ENCODE measurements around the gene ADAP2.
"Not testable (repeated sequence)": the region's sequence is repeated elsewhere in the genome, so short reads cannot be mapped to it uniquely, and the experiment has no call there.

ADAP2 gene

DNA sequence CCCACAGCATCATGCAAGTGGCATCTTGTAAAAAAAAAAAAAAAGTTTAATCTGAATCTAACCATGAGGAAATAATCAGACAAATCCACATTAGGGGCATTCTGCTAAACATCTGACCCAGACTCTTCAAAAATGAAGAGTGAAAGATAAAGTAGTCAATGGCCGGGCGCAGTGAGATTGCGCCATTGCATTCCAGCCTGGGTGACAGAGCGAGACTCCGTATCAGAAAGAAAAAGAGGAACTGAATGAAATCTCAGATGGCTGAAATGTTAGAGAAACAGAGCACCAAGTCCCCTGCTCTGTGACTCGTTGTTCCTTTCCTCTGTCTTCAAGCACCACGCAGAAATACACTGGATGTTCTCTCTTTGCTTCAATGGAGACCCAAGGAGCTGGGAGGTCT lies 36.4 kb downstream of the ADAP2 start:
- H3K27me3 ChIP-seq (ENCODE audit: control insufficient read depth, insufficient read depth, low read length) = no peaks in the 10 kb centered on the region
- H3K4me3 ChIP-seq (ENCODE audit: low read depth, low read length) = no peak overlapping the region
- no peak overlapping the region for H3K9ac ChIP-seq (ENCODE audit: low read depth, low read length)
- H3K4me1 ChIP-seq (ENCODE audit: control insufficient read depth, insufficient read depth, low read length) = peaks cover 4% of the 10 kb centered on the region
- no peaks in the 10 kb centered on the region for H3K36me3 ChIP-seq (ENCODE audit: control insufficient read depth, insufficient read depth, low read length)
- no peaks in the 10 kb centered on the region for H3K9me3 ChIP-seq (ENCODE audit: control insufficient read depth, insufficient read depth, low read length)

GRCh38 chr17:30961209-30962188 lies 39.8 kb downstream of the ADAP2 start:
- Histone ChIP-seq H3K4me3 (ENCODE audit: low read depth, low read length) (no peak overlapping the region), H3K36me3 (ENCODE audit: control insufficient read depth, insufficient read depth, low read length) (no peaks in the 10 kb centered on the region), H3K9ac (ENCODE audit: low read depth, low read length) (no peak overlapping the region), H3K4me1 (ENCODE audit: control insufficient read depth, insufficient read depth, low read length) (peaks cover 4% of the 10 kb centered on the region), H3K27me3 (ENCODE audit: control insufficient read depth, insufficient read depth, low read length) (no peaks in the 10 kb centered on the region), H3K9me3 (ENCODE audit: control insufficient read depth, insufficient read depth, low read length) (no peaks in the 10 kb centered on the region)

DNA sequence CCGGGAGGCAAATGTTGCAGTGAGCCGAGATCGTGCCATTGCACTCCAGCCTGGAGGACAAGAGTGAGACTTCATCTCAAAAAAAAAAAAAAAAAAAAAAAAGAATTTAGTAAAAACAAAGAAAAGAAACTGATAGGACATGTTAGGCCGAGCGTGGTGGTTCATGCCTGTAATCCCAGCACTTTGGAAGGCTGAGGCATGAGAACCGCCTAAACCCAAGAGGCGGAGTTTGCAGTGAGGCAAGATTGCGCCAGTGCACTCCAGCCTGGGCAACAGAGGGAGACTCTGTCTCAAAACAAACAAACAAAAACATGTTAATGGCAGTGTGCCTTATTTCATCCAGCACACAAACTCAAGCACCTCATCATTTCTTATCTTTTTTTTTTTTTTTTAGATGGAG lies 42.6 kb downstream of the ADAP2 start:
- not testable (repeated sequence) for H3K27me3 ChIP-seq (ENCODE audit: control insufficient read depth, insufficient read depth, low read length); H3K4me3 ChIP-seq (ENCODE audit: low read depth, low read length); H3K9me3 ChIP-seq (ENCODE audit: control insufficient read depth, insufficient read depth, low read length); H3K4me1 ChIP-seq (ENCODE audit: control insufficient read depth, insufficient read depth, low read length); H3K9ac ChIP-seq (ENCODE audit: low read depth, low read length); H3K36me3 ChIP-seq (ENCODE audit: control insufficient read depth, insufficient read depth, low read length)

DNA sequence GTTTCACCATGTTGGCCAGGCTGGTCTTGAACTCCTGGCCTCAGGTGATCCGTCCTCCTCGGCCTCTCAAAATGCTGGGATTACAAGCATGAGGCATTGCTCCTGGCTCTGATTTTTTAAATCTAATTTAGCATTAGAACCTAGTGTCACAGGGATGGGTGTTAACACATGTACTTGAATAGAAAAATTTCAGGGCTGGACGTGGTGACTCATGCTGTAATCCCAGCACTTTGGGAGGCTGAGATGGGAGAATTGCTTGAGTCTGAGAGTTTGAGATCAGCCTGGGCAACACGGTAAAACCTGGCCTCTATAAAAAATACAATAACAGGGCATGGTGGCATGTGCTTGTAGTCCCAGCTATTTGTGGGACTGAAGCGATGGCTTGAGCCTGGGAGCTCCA lies 43.1 kb downstream of the ADAP2 start:
- Histone ChIP-seq H3K27me3 (ENCODE audit: control insufficient read depth, insufficient read depth, low read length) (no peaks in the 10 kb centered on the region), H3K4me3 (ENCODE audit: low read depth, low read length) (no peak overlapping the region), H3K4me1 (ENCODE audit: control insufficient read depth, insufficient read depth, low read length) (peaks cover 4% of the 10 kb centered on the region), H3K9me3 (ENCODE audit: control insufficient read depth, insufficient read depth, low read length) (no peaks in the 10 kb centered on the region), H3K36me3 (ENCODE audit: control insufficient read depth, insufficient read depth, low read length) (no peaks in the 10 kb centered on the region), H3K9ac (ENCODE audit: low read depth, low read length) (no peak overlapping the region)

DNA sequence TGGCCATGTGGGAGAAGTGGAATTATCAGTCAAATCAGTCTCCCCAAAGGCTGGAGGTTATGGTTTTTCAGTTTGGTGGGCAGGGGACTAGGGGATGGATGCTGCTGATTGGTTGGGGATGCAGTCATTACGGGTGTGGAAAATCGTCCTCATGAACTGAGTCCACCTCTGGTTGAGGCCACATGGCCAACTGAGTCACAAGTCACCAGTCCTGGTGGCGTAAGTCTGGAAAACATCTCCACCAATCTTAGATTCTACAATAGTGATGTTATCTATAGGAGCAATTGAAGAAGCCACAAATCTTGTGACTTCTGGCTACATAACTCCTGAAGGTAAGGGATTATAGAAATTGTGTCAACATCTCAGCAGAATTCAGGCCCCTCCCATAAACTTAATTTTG lies 43.9 kb downstream of the ADAP2 start:
- Histone ChIP-seq H3K4me1 (ENCODE audit: control insufficient read depth, insufficient read depth, low read length) (peaks cover 4% of the 10 kb centered on the region), H3K9me3 (ENCODE audit: control insufficient read depth, insufficient read depth, low read length) (no peaks in the 10 kb centered on the region), H3K4me3 (ENCODE audit: low read depth, low read length) (no peak overlapping the region), H3K9ac (ENCODE audit: low read depth, low read length) (no peak overlapping the region), H3K36me3 (ENCODE audit: control insufficient read depth, insufficient read depth, low read length) (no peaks in the 10 kb centered on the region), H3K27me3 (ENCODE audit: control insufficient read depth, insufficient read depth, low read length) (no peaks in the 10 kb centered on the region)

DNA sequence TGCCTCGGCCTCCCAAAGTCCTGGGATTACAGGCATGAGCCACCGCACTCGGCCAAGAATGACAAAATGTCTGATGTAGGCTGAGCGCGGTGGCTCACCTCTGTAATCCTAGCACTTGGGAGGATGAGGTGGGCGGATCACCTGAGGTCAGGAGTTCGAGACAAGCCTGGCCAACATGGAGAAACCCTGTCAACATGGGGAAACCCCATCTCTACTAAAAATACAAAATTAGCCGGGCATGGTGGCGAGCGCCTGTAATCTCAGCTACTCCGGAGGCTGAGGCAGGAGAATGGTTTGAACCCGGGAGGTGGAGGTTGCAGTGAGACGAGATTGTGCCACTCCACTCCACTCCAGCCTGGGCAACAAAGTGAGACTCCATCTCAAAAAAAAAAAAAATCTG lies 46.2 kb downstream of the ADAP2 start:
- not testable (repeated sequence) for H3K27me3 ChIP-seq (ENCODE audit: control insufficient read depth, insufficient read depth, low read length); H3K9me3 ChIP-seq (ENCODE audit: control insufficient read depth, insufficient read depth, low read length); H3K36me3 ChIP-seq (ENCODE audit: control insufficient read depth, insufficient read depth, low read length); H3K9ac ChIP-seq (ENCODE audit: low read depth, low read length); H3K4me1 ChIP-seq (ENCODE audit: control insufficient read depth, insufficient read depth, low read length); H3K4me3 ChIP-seq (ENCODE audit: low read depth, low read length)

- Histone ChIP-seq H3K27me3 (ENCODE audit: control insufficient read depth, insufficient read depth, low read length) (no peaks in the 10 kb centered on the region), H3K9ac (ENCODE audit: low read depth, low read length) (peak overlapping the region; percentile 74), H3K4me3 (ENCODE audit: low read depth, low read length) (peak overlapping the region; percentile 88), H3K36me3 (ENCODE audit: control insufficient read depth, insufficient read depth, low read length) (no peaks in the 10 kb centered on the region), H3K9me3 (ENCODE audit: control insufficient read depth, insufficient read depth, low read length) (no peaks in the 10 kb centered on the region), H3K4me1 (ENCODE audit: control insufficient read depth, insufficient read depth, low read length) (peaks cover 2% of the 10 kb centered on the region)
These were observed 48.5 kb downstream of the ADAP2 start for GRCh38 chr17:30969989-30970830.

- Histone ChIP-seq H3K9me3 (ENCODE audit: control insufficient read depth, insufficient read depth, low read length) (no peaks in the 10 kb centered on the region), H3K27me3 (ENCODE audit: control insufficient read depth, insufficient read depth, low read length) (no peaks in the 10 kb centered on the region), H3K4me1 (ENCODE audit: control insufficient read depth, insufficient read depth, low read length) (peaks cover 2% of the 10 kb centered on the region), H3K36me3 (ENCODE audit: control insufficient read depth, insufficient read depth, low read length) (no peaks in the 10 kb centered on the region), H3K9ac (ENCODE audit: low read depth, low read length) (peak within 1 kb of the TSS; percentile 74), H3K4me3 (ENCODE audit: low read depth, low read length) (peak within 1 kb of the TSS; percentile 88)
These were observed 49.3 kb downstream of the ADAP2 start, which contains the start of gene RNF135 for GRCh38 chr17:30970831-30971567. RNF135 (plus strand) TSS chr17:30971039; CDS start chr17:30971074, 35 bp downstream.

- Histone ChIP-seq H3K4me3 (ENCODE audit: low read depth, low read length) (no peak overlapping the region), H3K4me1 (ENCODE audit: control insufficient read depth, insufficient read depth, low read length) (peaks cover 2% of the 10 kb centered on the region), H3K27me3 (ENCODE audit: control insufficient read depth, insufficient read depth, low read length) (no peaks in the 10 kb centered on the region)
These were observed 53.5 kb downstream of the ADAP2 start for GRCh38 chr17:30975042-30975820.

DNA sequence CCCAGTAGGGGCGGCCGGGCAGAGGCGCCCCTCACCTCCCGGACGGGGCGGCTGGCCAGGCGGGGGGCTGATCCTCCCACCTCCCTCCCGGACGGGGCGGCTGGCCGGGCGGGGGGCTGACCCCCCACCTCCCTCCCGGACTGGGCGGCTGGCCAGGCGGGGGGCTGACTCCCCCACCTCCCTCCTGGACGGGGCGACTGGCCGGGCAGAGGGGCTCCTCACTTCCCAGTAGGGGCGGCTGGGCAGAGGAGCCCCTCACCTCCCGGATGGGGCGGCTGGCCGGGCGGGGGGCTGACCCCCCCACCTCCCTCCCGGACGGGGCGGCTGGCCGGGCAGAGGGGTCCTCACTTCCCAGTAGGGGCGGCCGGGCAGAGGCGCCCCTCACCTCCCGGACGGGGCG lies 58.2 kb downstream of the ADAP2 start:
- not testable (repeated sequence) for H3K4me1 ChIP-seq (ENCODE audit: control insufficient read depth, insufficient read depth, low read length); H3K9me3 ChIP-seq (ENCODE audit: control insufficient read depth, insufficient read depth, low read length); H3K9ac ChIP-seq (ENCODE audit: low read depth, low read length); H3K27me3 ChIP-seq (ENCODE audit: control insufficient read depth, insufficient read depth, low read length); H3K36me3 ChIP-seq (ENCODE audit: control insufficient read depth, insufficient read depth, low read length); H3K4me3 ChIP-seq (ENCODE audit: low read depth, low read length)

More at GRCh38 chr17:30975042-30975820, 53.5 kb downstream of the ADAP2 start:
- no peak overlapping the region for H3K9ac ChIP-seq (ENCODE audit: low read depth, low read length)
- H3K9me3 ChIP-seq (ENCODE audit: control insufficient read depth, insufficient read depth, low read length) = no peaks in the 10 kb centered on the region
- no peaks in the 10 kb centered on the region for H3K36me3 ChIP-seq (ENCODE audit: control insufficient read depth, insufficient read depth, low read length)

Measured in iPS-15b (cell line).